NCI-H460 (cell line): Measurements from ENCODE around the gene FBXO3. TPM values are rescaled to one million over a fixed set of nuclear protein-coding genes. Genes with fewer than 3 reads are reported as not detected.
"Not testable (repeated sequence)": the region's sequence is repeated elsewhere in the genome, so short reads cannot be mapped to it uniquely, and the experiment has no call there.

Experiments used
- DNase-seq: peaks from one replicate; pipeline ENCODE4 v3.0.0-alpha.2; 2016; ENCODE audit warnings: low read depth; ENCODE audit errors: extremely low read depth
- polyA plus RNA-seq: library from polyadenylated mRNA; depleted of rRNA; stranded (reverse); fragments of >200 nt; gene quantifications from 2 replicates; pipeline ENCODE4 v1.2.3, GENCODE V29; 2014; cell fraction: nucleus; rRNA removed
- total RNA-seq: library from RNA; depleted of rRNA; stranded (reverse); fragments of >200 nt; shearing (Covaris generic); gene quantifications from 2 replicates; pipeline ENCODE4 v1.2.3, GENCODE V29; 2014; rRNA removed

The FBXO3 gene, protein sequence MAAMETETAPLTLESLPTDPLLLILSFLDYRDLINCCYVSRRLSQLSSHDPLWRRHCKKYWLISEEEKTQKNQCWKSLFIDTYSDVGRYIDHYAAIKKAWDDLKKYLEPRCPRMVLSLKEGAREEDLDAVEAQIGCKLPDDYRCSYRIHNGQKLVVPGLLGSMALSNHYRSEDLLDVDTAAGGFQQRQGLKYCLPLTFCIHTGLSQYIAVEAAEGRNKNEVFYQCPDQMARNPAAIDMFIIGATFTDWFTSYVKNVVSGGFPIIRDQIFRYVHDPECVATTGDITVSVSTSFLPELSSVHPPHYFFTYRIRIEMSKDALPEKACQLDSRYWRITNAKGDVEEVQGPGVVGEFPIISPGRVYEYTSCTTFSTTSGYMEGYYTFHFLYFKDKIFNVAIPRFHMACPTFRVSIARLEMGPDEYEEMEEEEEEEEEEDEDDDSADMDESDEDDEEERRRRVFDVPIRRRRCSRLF
- 19.8 and 21.5 TPM in 2 replicates for total RNA-seq
- polyA plus RNA-seq: 13.2 and 20.5 TPM in 2 replicates

- DNase-seq: peak; percentile 54
Measured at GRCh38 chr11:33773987-33774735, at the start of gene FBXO3. TSS of gene FBXO3 (minus strand) at chr11:33774520. CDS start at chr11:33774497, 23 bp downstream.

GRCh38 chr11:33822981-33823380 lies 48.7 kb upstream of the FBXO3 start:
- not testable (repeated sequence) for DNase-seq

- DNase-seq: no peak
Measured at GRCh38 chr11:33819278-33820035, 45.1 kb upstream of the FBXO3 start.

DNA sequence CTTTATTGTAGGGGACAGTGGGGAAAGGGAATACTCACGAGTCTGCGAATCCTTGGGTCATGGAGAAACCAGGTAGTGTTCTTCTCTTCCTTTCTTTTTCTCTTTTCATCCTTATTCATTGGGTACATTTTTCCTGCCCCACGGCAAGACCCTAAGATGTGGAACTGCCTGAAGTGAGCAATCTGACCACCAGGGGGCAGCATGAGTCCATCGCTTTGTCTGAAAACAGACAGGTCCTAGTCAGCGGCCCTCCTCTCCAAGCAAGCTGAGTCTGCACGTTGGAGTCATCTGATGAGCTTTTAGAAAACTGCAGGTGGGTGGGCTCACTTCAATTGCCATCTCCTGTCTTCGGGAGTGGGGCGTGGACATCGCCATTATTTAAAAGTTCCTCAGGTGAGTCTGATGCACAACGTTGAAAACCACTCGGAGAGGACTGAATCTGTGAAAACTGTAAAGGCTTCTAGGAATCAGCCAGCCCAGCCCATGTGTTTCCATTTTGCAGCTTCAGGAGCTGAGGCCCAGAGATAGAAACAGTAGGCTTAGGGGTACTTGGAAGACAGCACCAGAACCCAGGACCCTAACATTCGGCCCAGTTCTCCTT lies 34.0 kb upstream of the FBXO3 start:
- DNase-seq: peak; percentile 62

DNA sequence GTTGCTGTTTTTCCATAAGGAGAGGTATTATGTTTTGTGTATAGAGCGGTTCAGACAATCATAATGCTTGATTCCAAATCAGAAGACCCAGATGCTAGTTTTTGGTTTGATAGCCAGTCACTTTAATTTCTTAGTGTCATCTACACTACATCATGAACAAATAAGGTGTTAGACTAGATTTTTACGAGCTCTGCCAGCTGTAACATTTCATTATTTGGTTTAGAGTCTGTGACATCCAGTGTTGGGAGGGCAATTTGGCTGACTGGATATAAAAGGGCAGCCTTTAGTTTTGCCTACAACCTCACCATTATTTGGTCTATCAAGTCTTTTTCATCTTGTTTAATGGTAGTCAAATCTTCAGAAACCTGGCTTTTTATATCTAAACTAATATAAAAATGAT lies 30.2 kb upstream of the FBXO3 start:
- no peak for DNase-seq

DNA sequence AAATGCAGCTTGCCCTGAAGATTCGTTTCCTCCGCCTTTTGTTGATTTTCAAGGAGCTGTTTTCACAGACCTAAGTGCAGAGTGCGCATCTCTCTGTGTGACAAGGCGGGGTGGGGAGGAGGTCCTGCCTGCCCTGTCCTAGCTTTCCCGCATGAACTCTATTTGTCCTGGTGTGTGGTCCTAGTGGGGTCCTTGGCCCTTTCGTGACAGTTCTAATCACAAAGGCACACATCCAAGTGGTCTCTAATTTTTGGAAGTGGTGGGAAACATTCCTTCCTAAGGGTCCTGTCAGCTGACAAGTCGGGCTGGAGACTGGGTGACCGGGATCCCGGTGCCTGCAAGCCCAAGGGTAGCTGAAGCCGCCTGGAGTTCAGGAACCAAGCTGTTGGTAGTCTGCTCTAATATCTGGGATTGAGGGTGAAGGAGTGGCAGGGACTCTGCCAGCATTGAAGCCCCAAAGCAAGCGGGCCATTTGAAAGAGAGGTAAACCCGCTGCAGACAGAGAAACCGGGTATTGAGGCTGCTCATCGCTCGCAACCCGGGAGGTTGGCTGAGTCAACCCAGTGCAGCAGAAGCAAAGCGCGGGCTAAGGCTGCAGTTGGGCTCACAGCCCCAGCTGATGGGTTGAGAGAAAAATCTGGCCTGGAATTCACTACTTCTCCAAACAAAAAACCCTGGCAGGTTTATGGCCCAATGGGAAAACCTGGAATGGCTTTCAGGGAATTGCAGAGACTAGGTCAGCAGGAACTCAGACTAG lies 28.1 kb upstream of the FBXO3 start:
- peak; percentile 49 for DNase-seq

GRCh38 chr11:33801821-33802193 lies 27.5 kb upstream of the FBXO3 start:
- no peak for DNase-seq

- DNase-seq: no peak
Measured at GRCh38 chr11:33797879-33798278, 23.6 kb upstream of the FBXO3 start.

DNA sequence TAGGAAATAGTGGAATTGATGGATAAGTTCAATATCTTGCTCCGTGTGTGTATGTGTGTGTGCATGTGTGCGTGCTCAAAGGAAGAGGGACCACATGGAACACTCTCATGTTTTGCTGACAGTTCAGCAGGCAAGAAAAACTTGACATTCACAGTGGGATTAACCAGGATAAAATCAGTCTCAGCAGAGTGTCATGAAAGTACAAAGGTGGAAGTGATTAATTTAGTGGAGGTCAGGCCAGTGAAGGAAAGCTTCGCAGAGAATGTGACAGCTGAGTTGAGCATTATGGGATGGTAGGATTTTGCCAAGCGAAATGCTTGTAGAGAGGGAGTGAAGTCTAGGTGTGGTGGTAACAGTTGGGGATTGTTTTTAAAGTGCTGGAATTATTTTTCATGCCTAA lies 15.7 kb upstream of the FBXO3 start:
- no peak for DNase-seq

DNA sequence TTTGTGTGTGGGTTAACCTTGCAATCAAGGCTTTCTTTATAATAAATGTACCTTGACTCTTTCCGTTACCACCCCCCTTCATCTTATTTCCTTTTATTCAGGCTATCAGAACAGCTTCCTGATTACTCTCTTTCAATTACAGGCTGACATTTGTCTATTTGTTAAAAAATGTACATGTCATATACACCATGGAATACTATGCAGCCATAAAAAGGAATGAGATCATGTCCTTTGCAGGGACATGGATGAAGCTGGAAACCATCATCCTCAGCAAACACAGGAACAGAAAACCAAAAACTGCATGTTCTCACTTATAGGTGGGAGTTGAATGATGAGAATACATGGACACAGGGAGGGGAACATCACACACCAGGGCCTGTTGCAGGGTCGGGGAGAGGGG lies 13.8 kb upstream of the FBXO3 start:
- not testable (repeated sequence) for DNase-seq

DNA sequence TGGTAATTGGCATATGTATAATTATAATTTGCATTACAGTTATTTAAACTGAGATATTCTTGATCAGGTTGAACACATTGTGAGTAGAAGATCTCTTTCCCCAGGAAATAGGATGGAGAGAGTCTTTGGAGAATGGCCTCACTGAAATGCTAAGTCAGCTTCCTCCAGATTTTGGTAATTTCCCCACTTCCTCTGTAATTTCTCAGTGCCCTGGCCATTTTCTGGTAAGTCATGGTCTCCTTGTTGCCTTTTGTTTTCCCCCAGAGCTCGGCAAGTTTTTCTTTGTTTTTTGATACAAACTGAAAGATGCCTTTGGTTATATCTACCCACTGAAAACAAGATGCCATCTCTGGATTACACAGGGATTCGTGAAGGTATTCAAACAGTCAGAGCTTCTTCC lies 12.8 kb upstream of the FBXO3 start:
- no peak for DNase-seq

- DNase-seq: no peak
Measured at GRCh38 chr11:33785609-33786008, 11.3 kb upstream of the FBXO3 start.

DNA sequence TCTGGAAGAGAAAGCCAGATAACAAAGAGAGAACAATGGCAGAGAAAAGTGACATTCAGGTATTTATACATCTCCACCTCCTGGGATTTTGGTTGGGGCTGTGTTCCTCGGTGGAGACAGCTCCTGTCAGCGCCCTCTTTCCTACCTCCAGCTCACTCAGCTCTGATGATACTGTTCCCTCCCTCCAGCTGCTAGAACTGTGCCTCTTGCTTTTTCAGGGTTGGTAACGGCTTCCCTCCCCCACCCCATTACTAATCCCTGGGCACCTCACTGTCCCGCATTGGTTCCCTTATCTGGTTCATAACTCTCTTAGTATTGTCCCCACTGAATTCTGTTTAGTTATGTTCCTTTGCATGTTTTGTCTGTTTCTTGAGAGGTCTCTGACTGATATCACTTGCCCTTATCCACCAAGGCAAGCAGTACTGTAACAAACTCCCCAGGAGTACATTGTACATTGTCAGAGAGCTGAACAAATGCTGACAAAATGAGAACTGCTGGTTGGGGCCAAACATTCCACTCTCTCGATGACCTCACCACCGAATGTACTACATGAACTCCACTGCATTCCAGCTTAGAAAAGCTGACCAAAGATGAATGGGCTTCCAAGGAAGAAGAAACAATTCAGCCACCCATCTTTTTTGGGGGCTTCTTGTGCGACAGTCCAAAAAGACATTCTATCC lies 5.7 kb upstream of the FBXO3 start:
- no peak for DNase-seq

DNA sequence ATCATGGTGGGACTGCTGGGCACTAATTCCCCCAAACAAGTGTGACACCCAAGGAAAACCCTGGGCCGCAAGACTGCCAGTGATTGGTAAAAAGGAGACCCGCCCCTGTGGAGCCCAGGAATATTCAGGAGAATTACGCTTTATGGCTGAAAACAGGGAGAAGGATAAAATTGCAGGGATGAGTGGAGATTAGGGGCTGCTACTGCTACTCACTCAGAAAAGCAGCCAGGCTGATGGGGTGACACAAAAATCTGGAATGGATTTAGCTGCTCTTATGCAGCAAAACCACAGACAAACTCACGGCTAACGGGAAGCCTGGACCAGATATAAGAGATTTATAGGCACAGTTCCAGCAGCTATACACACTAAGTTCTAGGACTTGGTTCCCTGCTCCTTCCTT lies 4.4 kb upstream of the FBXO3 start:
- no peak for DNase-seq

DNA sequence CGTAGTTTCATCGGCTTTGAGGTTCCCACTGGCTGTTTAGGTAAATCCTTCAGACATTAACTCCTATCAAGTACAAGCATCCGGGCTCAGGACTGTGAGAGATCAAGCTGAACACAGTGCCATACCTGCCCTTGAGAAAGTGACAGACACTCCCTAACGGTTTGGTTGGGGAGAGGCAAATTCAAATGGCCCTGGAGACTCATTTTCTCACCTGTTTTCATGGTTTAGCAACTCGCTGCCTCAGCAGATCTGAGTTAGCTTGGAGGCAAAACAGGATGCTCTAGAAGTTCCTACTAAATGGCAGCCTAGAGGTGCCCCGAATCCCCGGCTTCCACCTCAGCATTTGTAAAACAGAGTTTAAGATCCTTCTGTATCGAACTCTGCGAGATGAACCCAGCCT lies 3.6 kb upstream of the FBXO3 start:
- DNase-seq: no peak

- DNase-seq: no peak
Measured at GRCh38 chr11:33775832-33776470, 1.6 kb upstream of the FBXO3 start.

GRCh38 chr11:33775467-33775807 lies 1.1 kb upstream of the FBXO3 start:
- no peak for DNase-seq

DNA sequence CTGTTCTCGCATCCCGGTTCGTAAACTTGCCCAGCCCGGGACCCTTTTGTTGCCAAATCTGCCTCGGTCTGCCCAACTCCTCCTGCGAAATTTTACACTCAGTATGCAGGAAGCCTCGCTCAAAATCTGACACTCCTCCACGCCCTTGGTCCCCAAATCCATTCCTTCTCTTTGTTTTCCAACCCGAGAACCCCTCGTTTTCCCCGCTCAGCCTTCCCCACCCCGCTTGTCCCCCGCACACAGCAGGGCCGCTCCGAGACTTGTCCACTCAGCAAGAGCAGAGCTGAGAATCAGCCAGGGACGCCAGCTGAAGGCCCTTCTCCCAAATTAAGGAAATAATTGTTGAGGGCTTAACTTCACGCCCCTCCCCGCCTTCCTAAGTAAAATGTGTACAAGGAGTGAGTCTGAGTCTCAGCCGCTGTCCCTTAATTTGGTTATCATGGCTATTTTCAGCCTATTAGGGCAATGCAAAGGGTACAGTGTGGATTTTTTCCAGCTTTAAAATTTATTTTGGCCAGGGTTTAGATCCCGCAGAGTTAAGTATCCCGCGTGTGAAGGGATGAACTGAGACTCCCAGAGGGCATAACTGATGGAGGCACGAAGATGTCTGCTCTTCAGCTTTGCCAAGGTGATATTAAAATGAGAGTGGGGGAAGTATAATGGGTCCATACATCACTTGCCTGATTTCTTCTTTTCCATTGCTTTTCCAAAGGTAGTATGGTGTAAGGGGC lies 581 bp upstream of the FBXO3 start:
- no peak for DNase-seq
